Measurements from ENCODE around the gene NEURL1B.
A peak's percentile ranks its signal among the peaks of the same experiment; 100 is the strongest.
"Not testable (repeated sequence)": the region's sequence is repeated elsewhere in the genome, so short reads cannot be mapped to it uniquely, and the experiment has no call there.

Gene NEURL1B

GRCh38 chr5:172700365-172701290, 59.6 kb downstream of the NEURL1B start:
- DNase-seq, result no peak

GRCh38 chr5:172701291-172701656, 60.2 kb downstream of the NEURL1B start:
- no peak for DNase-seq

DNA sequence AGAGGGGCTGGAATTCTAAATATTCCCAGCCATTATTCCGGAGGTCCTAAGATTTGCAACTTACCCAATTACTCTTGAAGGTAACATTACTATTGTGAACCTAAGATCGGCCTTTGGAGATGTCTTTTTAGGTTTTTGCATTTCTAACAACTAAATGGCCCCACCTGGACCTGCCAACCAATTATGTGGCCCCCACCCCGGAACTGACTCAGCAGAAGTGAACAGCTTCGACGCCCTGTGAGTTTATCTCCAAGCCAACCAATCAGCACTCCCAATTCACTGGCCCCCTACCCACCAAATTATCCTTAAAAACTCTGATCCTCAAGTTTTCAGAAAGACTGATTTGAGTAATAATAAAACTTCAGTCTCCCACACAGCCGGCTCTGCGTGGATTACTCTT, 62.9 kb downstream of the NEURL1B start:
- DNase-seq, result no peak

GRCh38 chr5:172705576-172706084, 64.6 kb downstream of the NEURL1B start:
- DNase-seq, result no peak

- no peak for DNase-seq
Observed at GRCh38 chr5:172706796-172707195, 65.7 kb downstream of the NEURL1B start.

GRCh38 chr5:172707285-172708182, 66.5 kb downstream of the NEURL1B start:
- no peak for DNase-seq

- DNase-seq, result no peak
Observed at GRCh38 chr5:172708183-172708505, 67.1 kb downstream of the NEURL1B start.

DNA sequence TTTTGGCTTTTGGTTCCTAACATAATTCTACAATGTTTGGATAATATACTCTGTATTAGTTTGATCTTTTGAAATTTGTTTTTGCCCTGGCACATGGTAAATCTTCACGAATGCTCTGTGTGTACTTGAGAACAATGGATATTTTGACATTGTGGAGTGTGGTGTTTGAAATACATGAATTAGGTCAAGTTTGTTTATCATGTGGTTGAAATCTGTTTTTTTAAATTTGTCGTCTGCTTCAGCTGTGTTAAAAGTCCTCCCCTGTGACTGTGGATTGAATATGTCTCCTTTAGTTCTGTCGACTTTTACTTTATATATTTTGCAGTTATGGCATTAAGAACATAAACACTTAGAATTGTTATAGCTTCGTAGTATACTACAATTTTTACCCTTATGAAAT, 69.6 kb downstream of the NEURL1B start:
- DNase-seq, result no peak

DNA sequence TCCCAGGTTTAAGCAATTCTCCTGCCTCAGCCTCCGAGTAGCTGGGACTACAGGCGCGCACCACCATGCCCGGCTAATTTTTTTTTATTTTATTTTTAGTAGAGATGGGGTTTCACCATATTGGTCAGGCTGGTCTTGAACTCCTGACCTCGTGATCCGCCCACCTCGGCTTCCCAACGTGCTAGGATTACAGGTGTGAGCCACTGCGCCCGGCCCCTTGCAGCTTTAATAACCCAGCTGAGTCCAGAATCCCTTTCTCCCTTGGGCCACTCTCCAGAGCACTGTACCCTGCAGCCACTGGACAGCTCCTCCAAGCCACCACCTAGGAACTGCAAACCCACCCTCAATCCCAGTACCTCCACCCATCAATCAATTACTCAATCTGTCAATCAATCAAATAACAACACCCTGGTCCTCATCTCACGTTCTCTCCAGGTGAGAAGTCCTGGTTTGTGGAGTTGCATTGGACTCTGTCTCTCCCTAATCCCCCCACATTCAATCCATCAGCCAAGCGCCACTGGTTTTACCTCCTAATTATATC, 70.3 kb downstream of the NEURL1B start:
- DNase-seq, result not testable (repeated sequence)

DNA sequence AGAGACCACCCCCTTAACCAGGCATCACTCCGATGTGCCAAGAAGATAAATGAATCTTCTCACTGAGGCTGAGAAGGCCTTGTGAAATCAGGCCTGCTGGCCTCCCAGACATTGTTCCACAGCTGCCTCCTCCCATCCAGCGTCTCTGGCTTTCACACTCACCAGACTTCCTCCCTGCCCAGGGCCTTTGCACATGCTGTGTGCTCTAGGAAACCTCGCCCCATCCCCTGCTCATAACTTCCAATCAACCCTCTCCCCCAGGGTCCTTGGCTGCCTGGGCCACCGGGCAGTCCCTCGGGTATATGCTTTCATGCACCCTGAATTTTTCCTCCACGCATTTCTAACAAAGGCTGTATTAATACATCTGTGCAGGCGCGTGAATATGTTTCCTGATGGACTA, 71.5 kb downstream of the NEURL1B start:
- DNase-seq, result no peak

GRCh38 chr5:172713113-172713808, 72.2 kb downstream of the NEURL1B start:
- DNase-seq, result peak; percentile 58

DNA sequence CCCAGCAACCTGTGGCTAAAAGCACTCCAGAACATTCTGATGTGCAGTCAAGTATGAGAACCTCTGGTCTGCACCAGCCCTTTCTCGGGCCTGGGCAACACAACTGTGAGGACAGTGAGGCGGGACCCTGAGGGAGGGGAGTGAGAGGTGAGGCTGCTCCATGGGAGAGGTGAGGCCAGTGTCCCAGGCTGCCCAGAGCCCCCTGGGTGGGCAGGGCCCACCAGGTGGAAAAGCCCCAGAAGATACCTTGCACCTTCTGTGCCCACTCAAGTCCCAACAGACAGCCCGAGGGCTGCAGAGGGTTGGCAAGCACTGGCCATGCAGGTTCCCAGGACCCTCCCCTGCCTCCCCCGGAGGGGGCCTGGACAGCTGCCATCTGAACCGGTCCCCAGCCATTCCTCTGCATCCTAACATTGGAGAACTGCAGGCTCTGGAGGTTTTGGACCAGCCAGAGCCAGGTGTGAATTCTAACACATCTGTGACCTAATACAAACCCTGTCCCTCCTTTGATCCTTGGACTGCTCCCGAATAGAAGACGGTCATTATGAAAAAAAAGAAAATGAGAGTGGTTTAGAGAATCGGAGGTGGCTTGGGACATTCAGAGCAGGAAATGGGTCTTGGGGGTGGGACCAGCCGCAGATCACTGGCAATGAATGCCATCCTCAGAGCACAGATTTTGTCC, 72.9 kb downstream of the NEURL1B start:
- no peak for DNase-seq

GRCh38 chr5:172714491-172715420, 73.7 kb downstream of the NEURL1B start:
- DNase-seq, result peak; percentile 64

- no peak for DNase-seq
Observed at GRCh38 chr5:172715421-172715780, 74.3 kb downstream of the NEURL1B start.

- DNase-seq, result no peak
Observed at GRCh38 chr5:172715931-172716682, 75.0 kb downstream of the NEURL1B start.

DNA sequence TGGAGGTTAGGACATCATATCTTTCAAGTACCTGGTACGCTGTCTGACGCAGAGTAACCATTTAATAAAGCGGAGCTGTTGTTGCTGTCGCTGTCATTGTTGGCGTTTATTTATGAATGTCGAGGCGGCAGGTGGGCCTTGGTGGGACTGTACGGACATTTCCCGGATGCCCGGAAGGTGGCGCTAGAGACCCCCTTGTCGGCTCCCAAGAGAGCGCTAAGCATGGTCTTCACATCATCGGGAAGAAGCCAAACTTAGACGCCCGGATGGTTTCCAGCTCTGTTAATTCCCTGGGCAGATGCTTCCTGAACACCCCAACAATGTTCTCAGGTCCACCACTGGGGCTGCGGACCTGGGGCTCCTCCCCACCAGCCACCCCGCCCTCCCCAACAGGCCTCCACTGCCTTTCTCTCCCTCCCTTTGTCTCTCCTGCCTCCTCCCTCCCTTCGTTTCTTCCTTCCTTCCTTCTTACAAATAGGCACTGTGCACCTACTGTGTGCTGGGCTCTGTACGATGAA, 75.8 kb downstream of the NEURL1B start:
- peak; percentile 79 for DNase-seq

- DNase-seq, result no peak
Observed at GRCh38 chr5:172717481-172718195, 76.6 kb downstream of the NEURL1B start.

DNA sequence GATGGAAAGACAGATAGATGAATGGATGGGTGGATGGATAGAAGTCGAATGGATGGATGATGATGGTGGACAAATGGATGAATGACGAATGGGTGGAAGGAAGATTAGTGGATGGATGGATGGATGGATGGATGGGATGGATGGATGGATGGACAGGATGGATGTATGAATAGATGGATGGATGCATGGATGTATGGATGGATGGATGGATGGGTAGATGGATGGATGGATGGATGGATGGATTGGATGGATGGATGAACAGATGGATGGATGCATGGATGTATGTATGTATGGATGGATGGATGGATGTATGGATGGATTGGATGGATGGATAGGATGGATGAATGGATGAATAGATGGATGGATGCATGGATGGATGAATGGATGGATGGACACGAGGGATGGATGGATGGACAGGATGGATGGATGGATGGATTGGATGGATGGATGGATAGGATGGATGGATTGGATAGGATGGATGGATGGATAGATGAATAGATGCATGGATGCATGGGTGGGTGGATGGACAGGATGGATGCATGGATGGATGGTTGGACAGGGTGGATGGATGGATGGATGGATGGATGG, 77.6 kb downstream of the NEURL1B start:
- no peak for DNase-seq

DNA sequence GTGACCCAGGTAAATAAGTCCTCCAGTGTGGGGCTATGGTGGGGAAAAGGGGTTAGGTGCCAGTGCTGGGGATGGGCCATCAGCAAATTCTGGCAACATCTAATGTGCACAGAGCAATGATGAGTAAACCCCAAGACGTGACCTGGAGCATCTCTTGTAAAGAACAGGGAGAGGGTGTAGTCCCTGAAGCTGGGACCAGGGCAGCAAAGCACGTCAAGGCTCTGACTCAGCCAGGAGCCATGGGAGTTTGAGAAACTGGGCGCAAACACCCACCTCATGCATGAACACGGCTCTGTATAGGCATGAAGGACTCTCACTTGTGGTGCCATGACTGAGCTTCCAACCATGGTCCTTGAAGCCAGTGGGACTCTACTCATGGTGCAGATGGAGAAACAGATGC, 78.1 kb downstream of the NEURL1B start:
- no peak for DNase-seq

All from stimulated activated CD4-positive, alpha-beta T cell treated with anti-CD3 and anti-CD28 coated beads, Interleukin-1b, Interleukin-23, amount 100 ng/mL, for 48 hours (primary cell).